ENCODE results near the gene PTK6. TPM values are rescaled to one million over a fixed set of nuclear protein-coding genes. Genes with fewer than 3 reads are reported as not detected.

The PTK6 gene
- total and polyA plus RNA-seq, 2 of the 13 experiments (the other 11 are each of a cell fraction or from before 2014, with no cell fraction given), result 0.08 TPM; not detected in 1

- TF ChIP-seq, protein P1, sequence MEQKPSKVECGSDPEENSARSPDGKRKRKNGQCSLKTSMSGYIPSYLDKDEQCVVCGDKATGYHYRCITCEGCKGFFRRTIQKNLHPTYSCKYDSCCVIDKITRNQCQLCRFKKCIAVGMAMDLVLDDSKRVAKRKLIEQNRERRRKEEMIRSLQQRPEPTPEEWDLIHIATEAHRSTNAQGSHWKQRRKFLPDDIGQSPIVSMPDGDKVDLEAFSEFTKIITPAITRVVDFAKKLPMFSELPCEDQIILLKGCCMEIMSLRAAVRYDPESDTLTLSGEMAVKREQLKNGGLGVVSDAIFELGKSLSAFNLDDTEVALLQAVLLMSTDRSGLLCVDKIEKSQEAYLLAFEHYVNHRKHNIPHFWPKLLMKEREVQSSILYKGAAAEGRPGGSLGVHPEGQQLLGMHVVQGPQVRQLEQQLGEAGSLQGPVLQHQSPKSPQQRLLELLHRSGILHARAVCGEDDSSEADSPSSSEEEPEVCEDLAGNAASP (CRISPR knock-in tag; IDR thresholded peaks at IDR 0.05; ENCODE audit: borderline replicate concordance), result no peak
- TF ChIP-seq KLF12 (CRISPR knock-in tag; IDR thresholded peaks at IDR 0.05; ENCODE audit: borderline replicate concordance) (no peak), RORA (CRISPR knock-in tag; IDR thresholded peaks at IDR 0.05) (no peak), NONO (IDR thresholded peaks at IDR 0.05) (no peak), NONO (CRISPR knock-in tag; conservative IDR thresholded peaks at IDR 0.05) (0 out of 2 replicates have a peak, but pooled peaks have one; percentile 38), NFYB (CRISPR knock-in tag; IDR thresholded peaks at IDR 0.05) (no peak), DNMT3B (CRISPR knock-in tag; conservative IDR thresholded peaks at IDR 0.05) (no peak), SP1 (IDR thresholded peaks at IDR 0.05) (no peak), SP1 (CRISPR knock-in tag; IDR thresholded peaks at IDR 0.05) (no peak), NR2F6 (IDR thresholded peaks at IDR 0.05) (no peak), NR2F6 (CRISPR knock-in tag; IDR thresholded peaks at IDR 0.05) (no peak), NFE2L2 (IDR thresholded peaks at IDR 0.05; ENCODE audit: low read length) (no peak), ZNF513 (CRISPR knock-in tag; conservative IDR thresholded peaks at IDR 0.05) (no peak), ZC3H4 (CRISPR knock-in tag; IDR thresholded peaks at IDR 0.05; ENCODE audit: borderline replicate concordance) (no peak), TCF7L2 (IDR thresholded peaks at IDR 0.05; ENCODE audit: low read depth, low read length) (no peak), ZNF501 (CRISPR knock-in tag; IDR thresholded peaks at IDR 0.05) (peak; percentile 41; the same call in 1 of the 2 replicates), ZBTB3 (CRISPR knock-in tag; IDR thresholded peaks at IDR 0.05; ENCODE audit: borderline replicate concordance, low read depth) (no peak), MYC (CRISPR knock-in tag; IDR thresholded peaks at IDR 0.05; ENCODE audit: borderline replicate concordance) (no peak; the same call in 1 of the 2 replicates), ATF7-NPFF (CRISPR knock-in tag; IDR thresholded peaks at IDR 0.05; ENCODE audit: low read depth) (no peak), JUNB (CRISPR knock-in tag; IDR thresholded peaks at IDR 0.05; ENCODE audit: borderline replicate concordance) (no peak), NFATC3 (CRISPR knock-in tag; IDR thresholded peaks at IDR 0.05) (no peak), ZNF737 (CRISPR knock-in tag; IDR thresholded peaks at IDR 0.05; ENCODE audit: borderline replicate concordance) (no peak), TGIF2 (CRISPR knock-in tag; IDR thresholded peaks at IDR 0.05) (no peak), STAG1 (CRISPR knock-in tag; IDR thresholded peaks at IDR 0.05) (no peak), ZNF792 (CRISPR knock-in tag; IDR thresholded peaks at IDR 0.05) (no peak), ZMYM3 (CRISPR knock-in tag; IDR thresholded peaks at IDR 0.05) (peak; percentile 40)
- TF ChIP-seq, protein P2, sequence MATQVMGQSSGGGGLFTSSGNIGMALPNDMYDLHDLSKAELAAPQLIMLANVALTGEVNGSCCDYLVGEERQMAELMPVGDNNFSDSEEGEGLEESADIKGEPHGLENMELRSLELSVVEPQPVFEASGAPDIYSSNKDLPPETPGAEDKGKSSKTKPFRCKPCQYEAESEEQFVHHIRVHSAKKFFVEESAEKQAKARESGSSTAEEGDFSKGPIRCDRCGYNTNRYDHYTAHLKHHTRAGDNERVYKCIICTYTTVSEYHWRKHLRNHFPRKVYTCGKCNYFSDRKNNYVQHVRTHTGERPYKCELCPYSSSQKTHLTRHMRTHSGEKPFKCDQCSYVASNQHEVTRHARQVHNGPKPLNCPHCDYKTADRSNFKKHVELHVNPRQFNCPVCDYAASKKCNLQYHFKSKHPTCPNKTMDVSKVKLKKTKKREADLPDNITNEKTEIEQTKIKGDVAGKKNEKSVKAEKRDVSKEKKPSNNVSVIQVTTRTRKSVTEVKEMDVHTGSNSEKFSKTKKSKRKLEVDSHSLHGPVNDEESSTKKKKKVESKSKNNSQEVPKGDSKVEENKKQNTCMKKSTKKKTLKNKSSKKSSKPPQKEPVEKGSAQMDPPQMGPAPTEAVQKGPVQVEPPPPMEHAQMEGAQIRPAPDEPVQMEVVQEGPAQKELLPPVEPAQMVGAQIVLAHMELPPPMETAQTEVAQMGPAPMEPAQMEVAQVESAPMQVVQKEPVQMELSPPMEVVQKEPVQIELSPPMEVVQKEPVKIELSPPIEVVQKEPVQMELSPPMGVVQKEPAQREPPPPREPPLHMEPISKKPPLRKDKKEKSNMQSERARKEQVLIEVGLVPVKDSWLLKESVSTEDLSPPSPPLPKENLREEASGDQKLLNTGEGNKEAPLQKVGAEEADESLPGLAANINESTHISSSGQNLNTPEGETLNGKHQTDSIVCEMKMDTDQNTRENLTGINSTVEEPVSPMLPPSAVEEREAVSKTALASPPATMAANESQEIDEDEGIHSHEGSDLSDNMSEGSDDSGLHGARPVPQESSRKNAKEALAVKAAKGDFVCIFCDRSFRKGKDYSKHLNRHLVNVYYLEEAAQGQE (IDR thresholded peaks at IDR 0.05; ENCODE audit: borderline replicate concordance in 1 of 2, low read depth in 1 of 2, low read length in 2 of 2), result no peak
These were observed 20.3 kb upstream of the PTK6 start (continued) for GRCh38 chr20:63557481-63557891.

All from HepG2 (cell line).